Activated CD4-positive, alpha-beta T cell treated with anti-CD3 and anti-CD28 coated beads, Interleukin-2, Interleukin-4, amounts not matched to agents 100 ng/mL and 50 ng/mL, durations not matched to agents 16 hours and 8 hours (primary cell): ENCODE measurements around the gene CPHXL.

Source experiments
- DNase-seq: peaks from one replicate; pipeline ENCODE4 v3.0.0-alpha.2; 2020; ENCODE audit warnings: low spot score

CPHXL gene

GRCh38 chr16:75726390-75726789 lies at the start of gene CPHXL:
CPHXL (minus strand) TSS chr16:75726490; CDS start chr16:75726442, 48 bp downstream.
- DNase-seq, result no peak

GRCh38 chr16:75774197-75774596 lies 47.9 kb upstream of the CPHXL start:
- no peak for DNase-seq

DNA sequence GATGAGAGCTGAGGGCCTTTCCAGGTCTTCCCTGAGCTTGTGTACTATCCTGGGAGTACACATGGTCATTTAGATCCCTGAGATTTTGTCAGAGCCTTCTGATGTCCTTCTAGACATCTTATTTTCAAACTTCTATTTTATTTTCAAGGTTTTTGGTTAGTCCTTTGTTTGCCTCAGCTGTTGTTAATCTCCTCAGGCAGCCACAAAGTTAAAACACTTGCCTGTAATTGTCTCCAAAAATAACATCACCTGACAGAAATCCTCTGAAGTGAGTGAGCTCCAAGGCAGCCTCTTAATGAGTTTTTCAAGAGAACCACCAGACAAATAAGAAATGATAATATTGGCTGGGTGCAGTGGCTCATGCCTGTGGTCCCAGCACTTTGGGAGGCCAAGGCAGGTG lies 43.8 kb upstream of the CPHXL start:
- DNase-seq, result no peak

GRCh38 chr16:75764154-75764768 lies 38.0 kb upstream of the CPHXL start:
- peak; percentile 70 for DNase-seq

GRCh38 chr16:75763204-75763603 lies 36.9 kb upstream of the CPHXL start:
- DNase-seq, result no peak

- DNase-seq, result no peak
These were observed 36.5 kb upstream of the CPHXL start for GRCh38 chr16:75762746-75763145.

DNA sequence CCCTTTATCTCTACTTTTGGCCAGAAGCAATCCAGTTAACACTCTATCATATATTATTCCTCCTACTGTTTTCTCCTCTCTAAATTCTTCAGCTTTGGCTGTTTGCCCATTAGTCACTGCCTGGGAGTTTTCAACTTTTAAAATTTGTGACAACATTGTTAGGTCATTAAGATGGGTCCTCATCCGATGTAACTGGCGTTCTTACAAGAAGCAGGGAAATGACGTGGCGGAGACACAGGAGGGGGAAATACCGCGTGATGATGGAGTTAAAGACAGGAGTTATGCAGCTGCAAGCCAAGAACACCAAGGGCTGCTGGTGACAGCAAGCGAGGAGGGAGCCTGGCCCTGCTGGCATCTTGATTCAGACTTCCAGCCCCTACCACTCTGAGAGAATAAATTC lies 34.8 kb upstream of the CPHXL start:
- no peak for DNase-seq

DNA sequence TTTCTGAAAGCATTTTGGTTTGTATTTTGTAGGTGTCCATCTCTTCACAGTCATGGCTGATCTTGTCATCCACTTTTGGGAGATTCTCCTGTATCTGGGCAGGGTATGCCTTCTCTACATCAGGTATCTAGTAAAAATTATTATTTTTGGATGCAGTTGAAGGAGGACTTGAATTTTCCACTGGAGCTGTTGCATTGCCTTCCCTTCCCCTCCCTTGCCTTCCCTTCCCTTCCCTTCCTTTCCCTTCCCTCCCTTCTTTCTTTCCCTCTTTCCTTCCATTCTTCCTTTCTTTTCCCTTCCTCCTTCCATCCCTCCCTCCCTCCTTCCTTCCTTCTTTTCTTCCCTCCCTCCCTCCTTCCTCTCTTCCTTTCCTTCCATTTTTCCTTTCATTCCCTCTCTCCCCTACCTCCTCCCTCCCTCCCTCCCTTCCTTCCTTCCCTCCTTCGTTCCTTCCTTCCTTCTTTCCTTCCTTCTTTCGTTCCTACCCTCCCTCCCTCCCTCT lies 33.8 kb upstream of the CPHXL start:
- DNase-seq, result no peak

- DNase-seq, result peak; percentile 9
These were observed 31.9 kb upstream of the CPHXL start for GRCh38 chr16:75758215-75758614.

DNA sequence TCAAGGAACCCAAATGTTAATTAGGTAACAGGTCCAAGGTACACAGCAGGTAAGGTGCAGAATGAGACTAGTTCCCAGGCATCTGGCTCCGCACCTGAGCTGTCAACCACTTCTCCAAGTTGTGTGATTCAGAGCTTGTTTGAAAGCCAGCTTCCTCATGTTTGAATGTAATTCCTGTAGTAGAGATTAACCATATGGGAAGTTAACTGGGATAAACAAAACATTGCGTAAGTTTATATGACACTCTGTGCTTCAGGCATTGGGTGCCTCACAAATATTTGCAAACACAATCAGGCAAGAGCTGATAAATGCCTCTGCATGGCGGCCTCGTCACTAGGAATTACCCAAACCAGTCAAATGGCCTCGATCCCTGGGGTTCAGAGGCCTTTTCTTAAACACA lies 27.9 kb upstream of the CPHXL start:
- no peak for DNase-seq

DNA sequence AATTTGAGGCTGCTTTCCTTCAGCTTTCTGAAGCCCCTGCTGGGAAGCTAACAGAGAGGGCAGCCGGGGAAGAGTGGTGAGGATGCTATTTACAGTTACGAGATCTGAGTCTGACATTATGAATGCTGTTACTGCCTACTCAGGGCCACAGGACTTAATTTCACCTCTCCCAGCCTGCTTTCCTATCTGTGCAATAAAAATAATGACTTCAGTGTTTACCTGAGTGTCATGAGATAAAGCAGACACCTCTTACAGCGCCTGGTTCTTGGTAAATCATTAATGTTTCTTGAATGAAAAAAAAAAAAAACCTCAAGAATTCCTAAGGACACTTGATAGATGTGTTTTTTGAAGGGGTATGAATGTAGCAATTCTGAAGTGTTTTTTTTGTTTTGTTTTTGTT lies 24.2 kb upstream of the CPHXL start:
- DNase-seq, result no peak

GRCh38 chr16:75746359-75746758 lies 20.1 kb upstream of the CPHXL start:
- DNase-seq, result no peak

DNA sequence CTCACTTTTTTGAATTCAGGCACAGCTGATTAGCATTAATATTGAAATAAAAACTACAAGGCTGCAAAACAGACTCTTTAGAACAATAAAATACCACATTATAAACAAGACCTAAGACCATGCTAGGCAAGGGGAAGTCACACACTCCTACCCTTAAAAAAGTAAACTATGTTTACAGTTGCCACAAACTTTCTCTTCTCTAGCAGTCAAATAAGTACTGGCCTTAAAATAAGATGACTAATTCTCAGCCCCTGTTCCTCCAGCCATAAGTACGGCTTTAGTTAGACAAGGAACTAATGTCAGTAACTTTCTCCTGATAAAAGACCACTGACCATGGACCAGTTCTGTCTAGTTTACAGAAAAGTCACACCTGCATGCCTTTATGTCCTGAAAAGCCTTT lies 19.5 kb upstream of the CPHXL start:
- DNase-seq, result no peak

DNA sequence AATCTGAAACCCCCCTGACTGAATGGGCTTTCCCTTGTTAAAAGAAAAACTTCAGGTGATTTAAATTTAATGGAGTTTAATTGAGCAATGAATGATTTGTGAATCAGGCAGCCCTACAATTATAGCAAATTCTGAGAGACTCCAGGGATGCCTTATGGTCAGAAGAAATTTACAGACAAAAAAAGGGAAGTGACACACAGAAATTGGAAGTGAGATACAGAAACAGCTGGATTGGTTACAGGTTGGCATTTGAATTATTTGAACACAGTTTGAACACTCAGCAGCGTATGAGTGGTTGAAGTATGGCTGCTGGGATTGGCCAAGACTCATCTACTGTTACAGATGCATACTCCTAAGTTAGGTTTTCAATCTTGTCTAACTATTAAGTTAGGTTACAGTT lies 19.0 kb upstream of the CPHXL start:
- no peak for DNase-seq

DNA sequence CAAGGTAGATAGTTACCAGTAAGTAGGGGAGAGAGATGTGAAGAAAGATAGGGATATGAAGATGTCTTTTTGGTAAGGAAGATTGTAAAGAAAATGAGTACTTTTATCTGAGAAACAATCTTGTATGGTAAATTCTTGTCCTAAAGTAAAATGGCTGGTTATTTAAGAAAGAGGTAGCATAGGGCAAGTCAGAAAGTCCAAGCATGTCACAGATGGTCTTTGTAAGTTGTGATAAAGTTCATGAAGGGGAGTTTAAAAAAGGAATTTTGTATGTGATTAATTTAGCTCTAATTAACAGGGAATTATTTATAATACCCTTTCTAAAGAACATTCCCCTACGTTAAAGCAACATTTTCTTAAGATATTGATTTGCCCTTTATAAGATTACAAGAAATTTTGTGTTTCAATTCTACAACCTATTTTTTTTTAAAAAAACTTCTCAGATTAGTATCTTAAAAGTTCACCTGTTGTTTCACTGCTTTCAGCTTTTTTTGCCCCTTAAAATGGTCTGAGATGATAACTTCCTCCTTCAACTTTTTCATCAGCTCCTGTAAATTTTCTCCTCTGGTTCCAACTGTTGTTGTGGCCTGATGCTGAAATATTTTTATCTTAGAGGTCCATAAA lies 16.2 kb upstream of the CPHXL start:
- no peak for DNase-seq

DNA sequence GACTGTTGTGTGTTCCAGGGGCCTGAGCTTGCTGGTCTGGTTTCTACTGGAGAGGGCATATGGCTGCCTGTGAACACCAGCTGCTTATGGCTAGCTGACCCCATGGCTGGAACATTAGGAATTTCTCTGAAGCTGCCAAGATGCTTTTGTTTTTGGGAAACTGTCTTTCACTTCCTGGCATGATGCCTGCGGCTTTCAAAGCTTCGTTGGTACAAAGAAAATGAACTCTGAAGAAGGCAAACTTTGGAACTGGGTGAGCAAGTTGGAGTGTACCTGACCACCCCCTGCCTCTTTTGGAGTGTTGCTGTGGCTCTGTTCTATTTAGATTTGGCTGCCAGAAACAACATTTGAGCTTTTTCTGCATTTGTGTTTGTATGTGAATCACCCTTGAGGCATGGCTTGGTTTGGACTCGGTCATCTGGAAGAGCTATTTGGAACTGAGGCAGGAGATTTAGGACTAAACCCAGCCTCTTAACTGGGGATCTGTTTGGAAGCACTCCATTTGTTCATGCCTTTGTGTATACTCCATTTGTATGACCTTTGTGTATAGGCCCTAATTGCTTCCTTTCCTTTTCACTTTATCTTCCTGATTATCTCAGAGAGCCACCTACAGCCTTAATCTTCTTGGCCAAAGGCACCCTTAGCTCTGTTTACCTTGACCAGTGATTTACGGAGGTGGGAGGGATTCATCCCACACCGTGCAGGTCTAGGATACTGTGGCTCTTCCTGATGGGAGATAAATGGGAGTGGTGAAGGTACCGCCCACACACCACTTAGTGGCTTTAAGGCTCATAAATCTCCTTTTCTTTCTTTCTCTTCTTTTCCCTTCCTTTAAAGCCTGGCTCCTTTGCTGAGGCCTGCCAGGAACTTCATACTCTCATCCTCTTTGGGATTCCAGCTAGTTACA lies 7.3 kb upstream of the CPHXL start:
- DNase-seq, result no peak

DNA sequence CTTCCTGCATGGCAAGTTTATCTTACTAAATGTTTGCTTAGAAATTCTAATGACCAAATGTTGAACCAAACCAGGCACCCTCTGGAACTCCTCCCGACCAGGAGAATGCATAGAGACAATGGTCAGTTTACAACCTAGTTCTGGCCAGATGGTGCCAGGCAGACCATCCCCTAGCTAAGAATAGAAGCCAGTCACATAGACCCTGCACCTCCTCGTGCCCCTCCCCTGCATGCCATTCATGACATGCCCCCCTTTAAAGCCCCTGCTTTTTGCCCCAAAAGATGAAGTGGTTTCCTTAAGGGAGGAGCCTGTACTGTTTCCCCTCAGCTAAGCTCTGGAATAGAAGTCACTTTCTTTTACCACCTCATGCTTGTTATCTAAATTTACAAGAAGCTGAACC lies 6.6 kb upstream of the CPHXL start:
- no peak for DNase-seq

DNA sequence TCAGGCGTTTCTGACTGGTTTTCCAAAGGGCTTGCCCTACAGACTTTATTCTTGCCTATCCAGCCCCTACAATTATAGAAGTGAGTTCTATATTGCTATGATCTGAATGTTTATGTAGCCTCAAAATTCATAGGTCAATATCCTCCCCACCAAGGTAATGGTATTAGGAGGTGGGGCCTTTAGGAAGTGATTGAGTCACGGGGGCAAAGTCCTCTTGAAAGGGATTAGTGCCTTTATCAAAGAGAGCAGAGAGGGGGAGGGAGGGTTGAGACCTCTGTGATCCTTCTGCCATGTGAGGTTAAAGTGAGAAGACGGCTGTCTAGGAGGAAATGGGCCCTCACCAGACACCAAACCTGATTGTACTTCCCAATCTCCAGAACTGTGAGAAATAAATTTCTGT lies 931 bp upstream of the CPHXL start:
- no peak for DNase-seq

DNA sequence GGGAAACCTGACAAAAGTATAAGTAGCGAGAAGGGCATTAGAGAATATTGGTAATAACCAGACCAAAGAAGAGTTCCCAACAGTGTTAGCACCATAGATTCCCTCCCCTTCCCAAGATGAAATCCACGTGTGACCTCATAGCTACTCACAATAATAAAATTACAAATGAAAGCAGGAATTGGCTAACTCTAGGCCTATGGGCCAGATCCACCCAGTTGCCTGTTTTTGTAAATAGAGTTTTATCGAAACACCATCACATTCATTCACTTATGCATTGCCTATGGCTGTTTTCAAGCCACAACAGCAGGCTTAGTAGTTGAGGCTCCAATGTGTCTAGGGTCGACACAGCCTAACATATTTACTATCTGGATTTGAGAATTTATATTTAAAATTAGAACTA lies 7.8 kb downstream of the CPHXL start:
- no peak for DNase-seq

DNA sequence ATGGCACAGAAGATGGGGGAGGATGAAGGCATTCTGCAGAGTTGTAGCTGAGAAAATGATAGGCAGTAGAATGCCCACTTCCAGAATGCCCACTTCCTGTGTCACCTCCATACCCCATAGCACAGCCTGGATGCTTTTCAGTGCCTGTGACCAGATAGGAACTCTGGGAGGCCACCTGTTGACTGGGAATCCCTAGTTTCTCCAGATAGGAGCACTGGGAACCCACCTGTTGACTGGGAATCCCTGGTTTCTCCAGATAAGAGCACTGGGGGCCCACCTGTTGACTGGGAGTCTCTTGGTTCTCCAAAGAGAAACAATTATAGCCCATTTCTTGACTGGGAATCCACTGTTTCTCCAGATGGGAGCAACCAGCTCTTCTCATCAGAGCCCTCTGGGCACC lies 11.6 kb downstream of the CPHXL start:
- no peak for DNase-seq

DNA sequence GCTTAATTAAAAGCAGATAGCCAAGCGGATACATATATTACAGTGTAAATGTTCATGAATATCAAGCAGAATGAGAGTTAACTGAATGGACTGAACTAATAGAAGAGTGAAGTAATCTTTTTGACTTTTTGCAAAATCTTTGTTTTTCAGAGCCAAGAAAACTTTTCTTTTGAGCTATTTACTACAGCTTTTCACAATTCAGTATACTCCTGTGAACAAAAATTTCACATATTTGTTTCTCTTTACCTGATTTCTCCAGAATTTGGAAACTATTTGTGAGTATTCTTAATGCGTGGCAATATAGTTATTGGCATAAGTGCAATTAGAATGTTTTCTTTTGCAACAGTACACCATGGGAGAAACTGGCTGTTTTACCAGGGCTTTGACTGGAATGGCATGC lies 15.9 kb downstream of the CPHXL start:
- no peak for DNase-seq

DNA sequence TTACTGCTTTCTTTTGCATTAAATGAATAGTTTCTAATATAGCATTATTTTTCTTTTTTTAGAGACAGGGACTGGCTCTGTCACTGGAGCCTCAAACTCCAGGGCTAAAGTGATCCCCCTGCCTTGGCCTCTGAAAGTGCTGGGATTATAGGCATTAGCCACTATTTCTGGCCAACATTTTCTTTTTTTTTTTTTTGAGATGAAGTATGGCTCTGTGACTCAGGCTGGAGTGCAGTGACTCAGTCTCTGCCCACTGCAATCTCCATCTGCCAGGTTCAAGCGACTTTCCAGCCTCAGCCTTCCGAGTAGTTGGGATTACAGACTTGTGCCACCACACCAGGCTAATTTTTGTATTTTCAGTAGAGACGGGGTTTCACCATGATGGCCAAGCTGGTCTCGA lies 23.0 kb downstream of the CPHXL start:
- DNase-seq, result no peak

DNA sequence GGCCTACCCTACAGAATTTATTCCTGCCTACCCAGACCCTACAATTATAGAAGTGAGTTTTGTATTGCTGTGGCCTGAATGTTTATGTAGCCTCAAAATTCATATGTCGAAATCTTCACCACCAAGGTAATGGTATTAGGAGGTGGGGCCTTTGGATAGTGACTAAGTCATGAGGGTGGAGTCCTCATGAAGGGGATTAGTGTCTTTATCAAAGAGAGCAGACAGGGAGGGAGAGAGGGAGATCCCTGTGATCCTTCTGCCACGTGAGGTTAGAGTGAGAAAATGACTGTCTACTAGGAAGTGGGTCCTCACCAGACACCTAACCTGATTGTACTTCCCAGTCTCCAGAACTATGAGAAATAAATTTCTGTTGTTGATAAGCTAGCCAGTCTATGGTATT lies 24.0 kb downstream of the CPHXL start:
- DNase-seq, result no peak
